Measurements from ENCODE around the gene KIF26B.

GRCh38 chr1:245301921-245302320 is 147.1 kb downstream of the KIF26B start:
- TF ChIP-seq CTCF (IDR thresholded peaks at IDR 0.05), result no peak
- TF ChIP-seq POLR2AphosphoS5 (IDR thresholded peaks at IDR 0.05), result no peak
- TF ChIP-seq POLR2A (IDR thresholded peaks at IDR 0.05), result no peak
- TF ChIP-seq EP300 (IDR thresholded peaks at IDR 0.05), result no peak

Measured in suprapubic skin (tissue), 4 donors.